Measurements from ENCODE around the gene VARS2.
A peak's percentile ranks its signal among the peaks of the same experiment; 100 is the strongest.

GRCh38 chr6:30877419-30878262 is 36.4 kb upstream of the VARS2 start:
- TF ChIP-seq, protein P1, sequence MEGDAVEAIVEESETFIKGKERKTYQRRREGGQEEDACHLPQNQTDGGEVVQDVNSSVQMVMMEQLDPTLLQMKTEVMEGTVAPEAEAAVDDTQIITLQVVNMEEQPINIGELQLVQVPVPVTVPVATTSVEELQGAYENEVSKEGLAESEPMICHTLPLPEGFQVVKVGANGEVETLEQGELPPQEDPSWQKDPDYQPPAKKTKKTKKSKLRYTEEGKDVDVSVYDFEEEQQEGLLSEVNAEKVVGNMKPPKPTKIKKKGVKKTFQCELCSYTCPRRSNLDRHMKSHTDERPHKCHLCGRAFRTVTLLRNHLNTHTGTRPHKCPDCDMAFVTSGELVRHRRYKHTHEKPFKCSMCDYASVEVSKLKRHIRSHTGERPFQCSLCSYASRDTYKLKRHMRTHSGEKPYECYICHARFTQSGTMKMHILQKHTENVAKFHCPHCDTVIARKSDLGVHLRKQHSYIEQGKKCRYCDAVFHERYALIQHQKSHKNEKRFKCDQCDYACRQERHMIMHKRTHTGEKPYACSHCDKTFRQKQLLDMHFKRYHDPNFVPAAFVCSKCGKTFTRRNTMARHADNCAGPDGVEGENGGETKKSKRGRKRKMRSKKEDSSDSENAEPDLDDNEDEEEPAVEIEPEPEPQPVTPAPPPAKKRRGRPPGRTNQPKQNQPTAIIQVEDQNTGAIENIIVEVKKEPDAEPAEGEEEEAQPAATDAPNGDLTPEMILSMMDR (IDR thresholded peaks at IDR 0.05; ENCODE audit: low read depth, low read length) = peak; percentile 83
- TF ChIP-seq EZH2phosphoT487 (IDR thresholded peaks at IDR 0.05; ENCODE audit: low read depth) = no peak
